HEK293 (cell line): ENCODE data around the gene DCUN1D2.

Experiments
- ATF2 ChIP-seq: fragments of 450-650 bp; formaldehyde crosslinking; IDR thresholded peaks from 2 replicates; pipeline ENCODE4 v1.5.1; 2016; ENCODE audit warnings: missing biosample characterization, missing genetic modification characterization, low read depth
- GLI4 ChIP-seq: fragments of 450-650 bp; formaldehyde crosslinking; IDR thresholded peaks from 2 replicates; pipeline ENCODE4 v1.5.1; 2016; ENCODE audit warnings: missing biosample characterization, missing genetic modification characterization
- GLIS2 ChIP-seq: fragments of 450-650 bp; formaldehyde crosslinking; IDR thresholded peaks from 2 replicates; pipeline ENCODE4 v1.5.1; 2016; ENCODE audit warnings: missing biosample characterization, missing genetic modification characterization
- MYNN ChIP-seq: fragments of 450-650 bp; formaldehyde crosslinking; IDR thresholded peaks from 2 replicates; pipeline ENCODE4 v1.5.1; 2016; ENCODE audit warnings: missing biosample characterization, missing genetic modification characterization, borderline replicate concordance
- SCRT2 ChIP-seq: fragments of 450-650 bp; formaldehyde crosslinking; IDR thresholded peaks from 2 replicates; pipeline ENCODE4 v1.5.1; 2016; ENCODE audit warnings: missing biosample characterization, missing genetic modification characterization
- SP2 ChIP-seq: fragments of 450-650 bp; formaldehyde crosslinking; IDR thresholded peaks from 2 replicates; pipeline ENCODE4 v1.5.1; 2016; ENCODE audit warnings: missing biosample characterization, missing genetic modification characterization
- TRIM28 ChIP-seq: IDR thresholded peaks from 2 replicates; pipeline ENCODE4 v1.6.1; 2011; ENCODE audit warnings: low read length, control low read depth, borderline replicate concordance
- ZBTB21 ChIP-seq: fragments of 450-650 bp; formaldehyde crosslinking; IDR thresholded peaks from 2 replicates; pipeline ENCODE4 v1.5.1; 2017; ENCODE audit warnings: missing biosample characterization, missing genetic modification characterization
- ZBTB26 ChIP-seq: fragments of 450-650 bp; formaldehyde crosslinking; optimal IDR thresholded peaks from 2 replicates; pipeline ENCODE3; 2016; ENCODE audit warnings: missing biosample characterization, mild to moderate bottlenecking, missing genetic modification characterization
- ZBTB48 ChIP-seq: fragments of 450-650 bp; formaldehyde crosslinking; IDR thresholded peaks from 2 replicates; pipeline ENCODE4 v1.5.1; 2016; ENCODE audit warnings: missing biosample characterization, missing genetic modification characterization
- ZBTB8A ChIP-seq: fragments of 450-650 bp; formaldehyde crosslinking; IDR thresholded peaks from 2 replicates; pipeline ENCODE4 v1.5.1; 2016; ENCODE audit warnings: missing biosample characterization, missing genetic modification characterization
- ZFHX2 ChIP-seq: fragments of 450-650 bp; formaldehyde crosslinking; conservative IDR thresholded peaks from 2 replicates; pipeline ENCODE4 v1.5.1; 2016; ENCODE audit warnings: missing biosample characterization, missing genetic modification characterization
- ZFP3 ChIP-seq: fragments of 450-650 bp; formaldehyde crosslinking; IDR thresholded peaks from 2 replicates; pipeline ENCODE4 v1.5.1; 2016; ENCODE audit warnings: low read depth, missing biosample characterization, missing genetic modification characterization
- ZNF121 ChIP-seq: fragments of 450-650 bp; formaldehyde crosslinking; IDR thresholded peaks from 2 replicates; pipeline ENCODE4 v1.5.1; 2016; ENCODE audit warnings: missing biosample characterization, missing genetic modification characterization
- ZNF175 ChIP-seq: fragments of 450-650 bp; formaldehyde crosslinking; IDR thresholded peaks from 2 replicates; pipeline ENCODE4 v1.5.1; 2016; ENCODE audit warnings: missing biosample characterization, missing genetic modification characterization
- ZNF214 ChIP-seq: fragments of 450-650 bp; formaldehyde crosslinking; IDR thresholded peaks from 2 replicates; pipeline ENCODE4 v1.5.1; 2017; ENCODE audit warnings: missing biosample characterization, mild to moderate bottlenecking, missing genetic modification characterization, borderline replicate concordance
- ZNF292 ChIP-seq: fragments of 450-650 bp; formaldehyde crosslinking; IDR thresholded peaks from 2 replicates; pipeline ENCODE4 v1.5.1; 2016; ENCODE audit warnings: low read depth, missing biosample characterization, missing genetic modification characterization, borderline replicate concordance
- ZNF324 ChIP-seq: fragments of 450-650 bp; formaldehyde crosslinking; IDR thresholded peaks from 2 replicates; pipeline ENCODE4 v1.5.1; 2016; ENCODE audit warnings: missing biosample characterization, missing genetic modification characterization
- ZNF660 ChIP-seq: fragments of 450-650 bp; IDR thresholded peaks from 2 replicates; pipeline ENCODE4 v1.5.1; 2018; ENCODE audit warnings: missing biosample characterization, mild to moderate bottlenecking, missing genetic modification characterization
- ZNF76 ChIP-seq: fragments of 450-650 bp; formaldehyde crosslinking; IDR thresholded peaks from 2 replicates; pipeline ENCODE4; 2016; ENCODE audit warnings: low read depth, missing biosample characterization, missing genetic modification characterization, borderline replicate concordance
- TF ChIP-seq, protein P1 (sequence below): fragments of 450-650 bp; formaldehyde crosslinking; IDR thresholded peaks from 2 replicates; pipeline ENCODE4 v1.5.1; 2016; ENCODE audit warnings: missing biosample characterization, missing genetic modification characterization
- TF ChIP-seq, protein P2 (sequence below): fragments of 450-650 bp; formaldehyde crosslinking; IDR thresholded peaks from 2 replicates; pipeline ENCODE4 v1.5.1; 2016; ENCODE audit warnings: missing biosample characterization, missing genetic modification characterization
- TF ChIP-seq, protein P3 (sequence below): fragments of 450-650 bp; formaldehyde crosslinking; IDR thresholded peaks from 2 replicates; pipeline ENCODE4 v1.5.1; 2016; ENCODE audit warnings: missing biosample characterization, missing genetic modification characterization

Gene DCUN1D2

DNA sequence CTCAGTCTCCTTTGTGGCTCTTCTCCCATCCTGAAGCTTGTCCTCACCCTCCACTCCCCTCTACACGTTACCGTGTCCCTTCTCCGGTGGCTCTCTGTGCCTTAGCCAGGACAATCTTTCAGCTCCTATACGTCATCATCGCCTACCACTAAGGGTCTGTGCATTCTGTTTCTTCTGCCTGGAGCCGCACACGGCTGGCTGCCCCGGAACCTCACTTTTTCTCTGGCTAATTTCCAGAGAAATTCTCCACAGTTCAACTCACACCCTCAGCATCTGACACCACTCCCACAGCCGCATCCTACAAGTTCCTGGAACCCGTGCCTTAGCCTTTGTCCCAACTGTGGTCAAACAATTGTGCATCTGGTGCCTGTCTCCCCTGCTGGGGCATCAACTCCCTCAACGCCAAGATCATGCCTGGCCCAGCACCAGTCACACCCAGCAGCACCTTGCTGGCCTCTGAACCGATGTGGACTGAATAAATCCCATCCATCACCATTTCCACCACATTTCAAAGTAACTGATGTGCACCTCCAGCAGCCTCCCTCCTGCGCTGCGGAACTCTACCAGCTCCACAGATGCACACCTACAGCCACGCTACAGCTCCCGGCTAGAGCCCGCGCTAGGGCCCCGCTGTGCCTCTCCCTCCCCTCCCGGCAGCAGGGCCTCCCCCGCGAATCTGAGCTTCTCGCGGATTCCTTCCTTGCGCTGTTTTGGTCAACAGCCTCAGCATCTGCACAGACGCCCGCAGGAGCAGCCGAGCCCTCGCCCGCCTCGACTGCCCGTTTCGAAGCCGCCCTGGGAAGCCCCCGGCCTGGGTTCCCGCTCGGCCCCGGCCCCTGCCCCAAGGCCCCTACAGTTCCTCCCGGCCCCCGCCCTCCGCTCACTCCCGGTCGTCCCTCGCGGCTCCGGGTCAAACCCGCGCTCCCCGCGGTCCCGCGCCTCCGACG is 689 bp downstream of the DCUN1D2 start (continued):
- no peak for TF ChIP-seq ZBTB21 (tag by site-specific recombination)
- TF ChIP-seq ZNF76 (tag by site-specific recombination): peak; percentile 12; the same call in 1 of the 2 replicates
- no peak; the same call in 1 of the 2 replicates for TF ChIP-seq MYNN (tag by site-specific recombination)
- peak; percentile 81 for TF ChIP-seq ATF2 (tag by site-specific recombination)
- TF ChIP-seq GLIS2 (tag by site-specific recombination): peak; percentile 74; the same call in 1 of the 2 replicates
- TF ChIP-seq ZFP3: no peak
- TF ChIP-seq ZBTB8A (tag by site-specific recombination): peak; percentile 66
- TF ChIP-seq, protein P1, sequence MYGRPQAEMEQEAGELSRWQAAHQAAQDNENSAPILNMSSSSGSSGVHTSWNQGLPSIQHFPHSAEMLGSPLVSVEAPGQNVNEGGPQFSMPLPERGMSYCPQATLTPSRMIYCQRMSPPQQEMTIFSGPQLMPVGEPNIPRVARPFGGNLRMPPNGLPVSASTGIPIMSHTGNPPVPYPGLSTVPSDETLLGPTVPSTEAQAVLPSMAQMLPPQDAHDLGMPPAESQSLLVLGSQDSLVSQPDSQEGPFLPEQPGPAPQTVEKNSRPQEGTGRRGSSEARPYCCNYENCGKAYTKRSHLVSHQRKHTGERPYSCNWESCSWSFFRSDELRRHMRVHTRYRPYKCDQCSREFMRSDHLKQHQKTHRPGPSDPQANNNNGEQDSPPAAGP (tag by site-specific recombination): peak; percentile 51; the same call in 1 of the 2 replicates
- peak; percentile 60 for TF ChIP-seq ZBTB26 (tag by site-specific recombination)
- TF ChIP-seq ZNF214 (tag by site-specific recombination): no peak
- TF ChIP-seq SP2 (tag by site-specific recombination): peak; percentile 33; the same call in 1 of the 2 replicates
- TF ChIP-seq, protein P2, sequence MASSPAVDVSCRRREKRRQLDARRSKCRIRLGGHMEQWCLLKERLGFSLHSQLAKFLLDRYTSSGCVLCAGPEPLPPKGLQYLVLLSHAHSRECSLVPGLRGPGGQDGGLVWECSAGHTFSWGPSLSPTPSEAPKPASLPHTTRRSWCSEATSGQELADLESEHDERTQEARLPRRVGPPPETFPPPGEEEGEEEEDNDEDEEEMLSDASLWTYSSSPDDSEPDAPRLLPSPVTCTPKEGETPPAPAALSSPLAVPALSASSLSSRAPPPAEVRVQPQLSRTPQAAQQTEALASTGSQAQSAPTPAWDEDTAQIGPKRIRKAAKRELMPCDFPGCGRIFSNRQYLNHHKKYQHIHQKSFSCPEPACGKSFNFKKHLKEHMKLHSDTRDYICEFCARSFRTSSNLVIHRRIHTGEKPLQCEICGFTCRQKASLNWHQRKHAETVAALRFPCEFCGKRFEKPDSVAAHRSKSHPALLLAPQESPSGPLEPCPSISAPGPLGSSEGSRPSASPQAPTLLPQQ (tag by site-specific recombination): 0 out of 2 replicates have a peak, but pooled peaks have one; percentile 14
- TF ChIP-seq ZNF121: peak; percentile 58
- TF ChIP-seq, protein P3, sequence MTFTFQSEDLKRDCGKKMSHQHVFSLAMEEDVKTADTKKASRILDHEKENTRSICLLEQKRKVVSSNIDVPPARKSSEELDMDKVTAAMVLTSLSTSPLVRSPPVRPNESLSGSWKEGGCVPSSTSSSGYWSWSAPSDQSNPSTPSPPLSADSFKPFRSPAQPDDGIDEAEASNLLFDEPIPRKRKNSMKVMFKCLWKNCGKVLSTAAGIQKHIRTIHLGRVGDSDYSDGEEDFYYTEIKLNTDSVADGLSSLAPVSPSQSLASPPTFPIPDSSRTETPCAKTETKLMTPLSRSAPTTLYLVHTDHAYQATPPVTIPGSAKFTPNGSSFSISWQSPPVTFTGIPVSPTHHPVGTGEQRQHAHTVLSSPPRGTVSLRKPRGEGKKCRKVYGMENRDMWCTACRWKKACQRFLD (tag by site-specific recombination): no peak
- TF ChIP-seq ZNF175: no peak
- peak; percentile 77 for TF ChIP-seq SCRT2 (tag by site-specific recombination)
- peak; percentile 26; the same call in 1 of the 2 replicates for TF ChIP-seq ZNF324 (tag by site-specific recombination)
- peak; percentile 70; the same call in 1 of the 2 replicates for TF ChIP-seq ZBTB48 (tag by site-specific recombination)
- peak; percentile 49; the same call in 1 of the 2 replicates for TF ChIP-seq TRIM28
- TF ChIP-seq ZNF660 (tag by site-specific recombination): peak; percentile 53; the same call in 1 of the 2 replicates
- TF ChIP-seq ZNF292 (tag by site-specific recombination): no peak
- TF ChIP-seq GLI4 (tag by site-specific recombination): no peak
- peak; percentile 79 for TF ChIP-seq ZFHX2
